ENCODE data around the gene LSAMP.

DNA sequence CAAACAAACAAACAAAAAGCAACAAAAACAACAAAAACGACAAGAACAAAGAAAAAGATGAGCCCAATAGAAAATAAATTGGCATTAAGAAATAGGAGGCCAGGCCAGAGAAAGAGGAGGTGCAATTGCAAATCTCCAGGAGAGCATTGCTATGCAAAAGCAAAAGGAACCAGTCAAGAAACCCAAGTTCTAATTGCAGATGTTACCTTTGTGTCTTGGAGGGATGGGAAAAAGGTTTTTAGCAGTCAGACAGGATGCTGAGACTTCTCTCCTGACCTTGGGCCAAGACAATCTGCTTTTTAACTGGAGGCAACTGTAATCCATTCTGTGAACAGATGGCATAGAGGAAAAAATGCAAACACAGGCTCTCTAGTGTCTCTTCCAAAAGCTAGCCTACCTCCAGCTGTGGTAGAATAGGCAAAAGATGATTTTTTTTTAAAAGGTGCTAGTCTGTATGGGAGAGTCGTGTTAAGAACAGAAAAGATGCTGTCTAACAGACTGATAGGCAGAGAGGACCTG, 56.4 kb downstream of the LSAMP start:
- TF ChIP-seq RCOR1 (IDR thresholded peaks at IDR 0.05; ENCODE audit: low read depth, low read length): no peak
- TF ChIP-seq, protein P1, sequence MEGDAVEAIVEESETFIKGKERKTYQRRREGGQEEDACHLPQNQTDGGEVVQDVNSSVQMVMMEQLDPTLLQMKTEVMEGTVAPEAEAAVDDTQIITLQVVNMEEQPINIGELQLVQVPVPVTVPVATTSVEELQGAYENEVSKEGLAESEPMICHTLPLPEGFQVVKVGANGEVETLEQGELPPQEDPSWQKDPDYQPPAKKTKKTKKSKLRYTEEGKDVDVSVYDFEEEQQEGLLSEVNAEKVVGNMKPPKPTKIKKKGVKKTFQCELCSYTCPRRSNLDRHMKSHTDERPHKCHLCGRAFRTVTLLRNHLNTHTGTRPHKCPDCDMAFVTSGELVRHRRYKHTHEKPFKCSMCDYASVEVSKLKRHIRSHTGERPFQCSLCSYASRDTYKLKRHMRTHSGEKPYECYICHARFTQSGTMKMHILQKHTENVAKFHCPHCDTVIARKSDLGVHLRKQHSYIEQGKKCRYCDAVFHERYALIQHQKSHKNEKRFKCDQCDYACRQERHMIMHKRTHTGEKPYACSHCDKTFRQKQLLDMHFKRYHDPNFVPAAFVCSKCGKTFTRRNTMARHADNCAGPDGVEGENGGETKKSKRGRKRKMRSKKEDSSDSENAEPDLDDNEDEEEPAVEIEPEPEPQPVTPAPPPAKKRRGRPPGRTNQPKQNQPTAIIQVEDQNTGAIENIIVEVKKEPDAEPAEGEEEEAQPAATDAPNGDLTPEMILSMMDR (IDR thresholded peaks at IDR 0.05): no peak
- TF ChIP-seq, protein P2, sequence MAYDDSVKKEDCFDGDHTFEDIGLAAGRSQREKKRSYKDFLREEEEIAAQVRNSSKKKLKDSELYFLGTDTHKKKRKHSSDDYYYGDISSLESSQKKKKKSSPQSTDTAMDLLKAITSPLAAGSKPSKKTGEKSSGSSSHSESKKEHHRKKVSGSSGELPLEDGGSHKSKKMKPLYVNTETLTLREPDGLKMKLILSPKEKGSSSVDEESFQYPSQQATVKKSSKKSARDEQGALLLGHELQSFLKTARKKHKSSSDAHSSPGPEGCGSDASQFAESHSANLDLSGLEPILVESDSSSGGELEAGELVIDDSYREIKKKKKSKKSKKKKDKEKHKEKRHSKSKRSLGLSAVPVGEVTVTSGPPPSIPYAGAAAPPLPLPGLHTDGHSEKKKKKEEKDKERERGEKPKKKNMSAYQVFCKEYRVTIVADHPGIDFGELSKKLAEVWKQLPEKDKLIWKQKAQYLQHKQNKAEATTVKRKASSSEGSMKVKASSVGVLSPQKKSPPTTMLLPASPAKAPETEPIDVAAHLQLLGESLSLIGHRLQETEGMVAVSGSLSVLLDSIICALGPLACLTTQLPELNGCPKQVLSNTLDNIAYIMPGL (CRISPR knock-in tag; IDR thresholded peaks at IDR 0.05; ENCODE audit: borderline replicate concordance): no peak
- TF ChIP-seq ZSCAN20 (CRISPR knock-in tag; IDR thresholded peaks at IDR 0.05): no peak
- TF ChIP-seq E2F6 (IDR thresholded peaks at IDR 0.05; ENCODE audit: borderline replicate concordance, low read depth): no peak
- no peak for TF ChIP-seq ESRRA (IDR thresholded peaks at IDR 0.05; ENCODE audit: borderline replicate concordance, low read length)
- no peak for TF ChIP-seq CEBPB (IDR thresholded peaks at IDR 0.05)
- no peak for TF ChIP-seq GATA3 (IDR thresholded peaks at IDR 0.05; ENCODE audit: borderline replicate concordance)
- TF ChIP-seq POLR2A (IDR thresholded peaks at IDR 0.05; ENCODE audit: low read length): no peak
- TF ChIP-seq EP300 (IDR thresholded peaks at IDR 0.05): no peak
- TF ChIP-seq, protein P3, sequence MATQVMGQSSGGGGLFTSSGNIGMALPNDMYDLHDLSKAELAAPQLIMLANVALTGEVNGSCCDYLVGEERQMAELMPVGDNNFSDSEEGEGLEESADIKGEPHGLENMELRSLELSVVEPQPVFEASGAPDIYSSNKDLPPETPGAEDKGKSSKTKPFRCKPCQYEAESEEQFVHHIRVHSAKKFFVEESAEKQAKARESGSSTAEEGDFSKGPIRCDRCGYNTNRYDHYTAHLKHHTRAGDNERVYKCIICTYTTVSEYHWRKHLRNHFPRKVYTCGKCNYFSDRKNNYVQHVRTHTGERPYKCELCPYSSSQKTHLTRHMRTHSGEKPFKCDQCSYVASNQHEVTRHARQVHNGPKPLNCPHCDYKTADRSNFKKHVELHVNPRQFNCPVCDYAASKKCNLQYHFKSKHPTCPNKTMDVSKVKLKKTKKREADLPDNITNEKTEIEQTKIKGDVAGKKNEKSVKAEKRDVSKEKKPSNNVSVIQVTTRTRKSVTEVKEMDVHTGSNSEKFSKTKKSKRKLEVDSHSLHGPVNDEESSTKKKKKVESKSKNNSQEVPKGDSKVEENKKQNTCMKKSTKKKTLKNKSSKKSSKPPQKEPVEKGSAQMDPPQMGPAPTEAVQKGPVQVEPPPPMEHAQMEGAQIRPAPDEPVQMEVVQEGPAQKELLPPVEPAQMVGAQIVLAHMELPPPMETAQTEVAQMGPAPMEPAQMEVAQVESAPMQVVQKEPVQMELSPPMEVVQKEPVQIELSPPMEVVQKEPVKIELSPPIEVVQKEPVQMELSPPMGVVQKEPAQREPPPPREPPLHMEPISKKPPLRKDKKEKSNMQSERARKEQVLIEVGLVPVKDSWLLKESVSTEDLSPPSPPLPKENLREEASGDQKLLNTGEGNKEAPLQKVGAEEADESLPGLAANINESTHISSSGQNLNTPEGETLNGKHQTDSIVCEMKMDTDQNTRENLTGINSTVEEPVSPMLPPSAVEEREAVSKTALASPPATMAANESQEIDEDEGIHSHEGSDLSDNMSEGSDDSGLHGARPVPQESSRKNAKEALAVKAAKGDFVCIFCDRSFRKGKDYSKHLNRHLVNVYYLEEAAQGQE (IDR thresholded peaks at IDR 0.05): no peak
